A549 (cell line): ENCODE measurements around the gene FBXW9. TPM values are rescaled to one million over a fixed set of nuclear protein-coding genes. Genes with fewer than 3 reads are reported as not detected.

Source experiments
- ATAC-seq, 2 experiments: fragments of 200-7000 bp in 1 of 2; fragments of >200 bp in 1 of 2; cut with Nextera tagmentation in 1 of 2; cut with Tn5 transposase in 1 of 2; 3 replicates each; pipeline versions ENCODE4 v1.8.0 to v1.9.1; 2018 to 2020; ENCODE audit warnings: mild to moderate bottlenecking in 1 of 2, moderate library complexity in 1 of 2
- CTCF ChIA-PET: fragments of 300-600 bp; sonication (Branson Sonifier 250); formaldehyde crosslinking; extraction: SDS; loops from one replicate; lab custom pipeline; 2021; ENCODE audit warnings: antibody characterized with exemption, inconsistent platforms; lab: Yijun Ruan, JAX
- POLR2A ChIA-PET: fragments of 350-600 bp; formaldehyde crosslinking; extraction: SDS; loops from one replicate; lab custom pipeline; 2021; ENCODE audit warnings: antibody characterized with exemption, inconsistent platforms; lab: Yijun Ruan, JAX
- DNase-seq, 2 experiments: peaks; one replicate each; pipeline versions ENCODE4 v3.0.0 to v3.0.0-alpha.2; 2011 to 2016; ENCODE audit warnings: low read depth in 1 of 2, low spot score in 1 of 2
- FAIRE-seq: peaks from 2 replicates; lab custom pipeline; 2011; peaks lifted over from hg19 to GRCh38; lab: Jason Lieb, UNC
- H3K27ac ChIP-seq, 2 experiments: fragments of >200 bp; sonication (Bioruptor Twin); formaldehyde crosslinking; 3 replicates each; pipeline ENCODE4 v1.5.1; 2016 to 2017
- H3K4me1 ChIP-seq: fragments of >200 bp; sonication (Bioruptor Twin); formaldehyde crosslinking; 3 replicates; pipeline ENCODE4 v1.6.1; 2016
- H3K4me2 ChIP-seq: fragments of >200 bp; sonication (Bioruptor Twin); formaldehyde crosslinking; 3 replicates; pipeline ENCODE4 v1.6.1; 2016
- H3K4me3 ChIP-seq: fragments of >200 bp; sonication (Bioruptor Twin); formaldehyde crosslinking; 3 replicates; pipeline ENCODE4 v1.5.1; 2016
- H3K9me3 ChIP-seq: fragments of >200 bp; sonication (Bioruptor Twin); formaldehyde crosslinking; 3 replicates; pipeline ENCODE4 v1.6.1; 2016
- CBX2 ChIP-seq: fragments of 200-600 bp; sonication (generic); IDR thresholded peaks from 2 replicates; pipeline ENCODE4 v1.6.1; 2016; ENCODE audit warnings: low read depth, mild to moderate bottlenecking, borderline replicate concordance
- CHD2 ChIP-seq: fragments of 150-350 bp; IDR thresholded peaks from 2 replicates; pipeline ENCODE4 v1.6.1; 2014; ENCODE audit warnings: low read length; ENCODE audit not compliant: partially characterized antibody
- CTCF ChIP-seq: fragments of >200 bp; sonication (Bioruptor Twin); formaldehyde crosslinking; IDR thresholded peaks from 3 replicates; pipeline ENCODE4 v1.5.1; 2016
- EHF ChIP-seq: fragments of 250-450 bp; sonication (Bioruptor Pico); IDR thresholded peaks from 2 replicates; pipeline ENCODE4 v1.5.0; 2020; ENCODE audit warnings: mild to moderate bottlenecking
- ELK1 ChIP-seq: fragments of 150-350 bp; IDR thresholded peaks from 2 replicates; pipeline ENCODE4 v1.6.1; 2014; ENCODE audit warnings: low read depth, mild to moderate bottlenecking, low read length
- FOXS1 ChIP-seq: fragments of 250-450 bp; sonication (Bioruptor Pico); IDR thresholded peaks from 2 replicates; pipeline ENCODE4 v1.5.0; 2020; ENCODE audit warnings: mild to moderate bottlenecking, moderate library complexity
- HES2 ChIP-seq: fragments of >200 bp; sonication (Bioruptor Twin); formaldehyde crosslinking; IDR thresholded peaks from 2 replicates; pipeline ENCODE4 v1.6.1; 2016
- HOXA7 ChIP-seq: fragments of 250-450 bp; sonication (Bioruptor Pico); IDR thresholded peaks from 2 replicates; pipeline ENCODE4 v1.5.0; 2020; ENCODE audit warnings: mild to moderate bottlenecking, moderate library complexity
- JUN ChIP-seq, 2 experiments: fragments of >200 bp; sonication (Bioruptor Twin); formaldehyde crosslinking; IDR thresholded peaks; 2 replicates in 1 of 2; 3 replicates in 1 of 2; pipeline ENCODE4 v1.6.1; 2016 to 2017
- JUNB ChIP-seq: fragments of >200 bp; sonication (Bioruptor Twin); formaldehyde crosslinking; IDR thresholded peaks from 2 replicates; pipeline ENCODE4 v1.6.1; 2016
- KDM1A ChIP-seq: fragments of 200-600 bp; sonication (generic); IDR thresholded peaks from 2 replicates; pipeline ENCODE4 v1.6.1; 2016; ENCODE audit warnings: low read depth, mild to moderate bottlenecking
- MAX ChIP-seq: IDR thresholded peaks from 2 replicates; pipeline ENCODE4 v1.6.1; 2012
- NPAS2 ChIP-seq: fragments of 250-450 bp; sonication (Bioruptor Pico); IDR thresholded peaks from 2 replicates; pipeline ENCODE4 v1.8.0; 2022; ENCODE audit warnings: mild to moderate bottlenecking, moderate library complexity, borderline replicate concordance
- POLR2A ChIP-seq: IDR thresholded peaks from 2 replicates; pipeline ENCODE4 v1.6.1; 2012; ENCODE audit warnings: mild to moderate bottlenecking, low read length
- POLR2AphosphoS2 ChIP-seq: conservative IDR thresholded peaks from 2 replicates; pipeline ENCODE4 v1.6.1; 2012; ENCODE audit warnings: low read length, improper control_type of control experiment, inconsistent platforms
- RAD21 ChIP-seq, 2 experiments: fragments of >200 bp in 1 of 2; sonication (Bioruptor Twin) in 1 of 2; formaldehyde crosslinking in 1 of 2; IDR thresholded peaks in 1 of 2; conservative IDR thresholded peaks in 1 of 2; 2 replicates in 1 of 2; 3 replicates in 1 of 2; pipeline ENCODE4 v1.6.1; 2012 to 2018; ENCODE audit warnings: inconsistent platforms in 1 of 2
- RARB ChIP-seq: fragments of 250-450 bp; sonication (Bioruptor Pico); IDR thresholded peaks from 2 replicates; pipeline ENCODE4 v1.8.0; 2021; ENCODE audit warnings: mild to moderate bottlenecking, moderate library complexity
- RFX5 ChIP-seq: fragments of 450-650 bp; IDR thresholded peaks from 2 replicates; pipeline ENCODE4 v1.7.1; 2014; ENCODE audit warnings: antibody characterized with exemption, mild to moderate bottlenecking, moderate library complexity
- SMC3 ChIP-seq: fragments of >200 bp; sonication (Bioruptor Twin); formaldehyde crosslinking; IDR thresholded peaks from 3 replicates; pipeline ENCODE4 v1.6.1; 2018; ENCODE audit warnings: inconsistent platforms
- TFCP2L1 ChIP-seq: fragments of 250-450 bp; sonication (Bioruptor Pico); IDR thresholded peaks from 2 replicates; pipeline ENCODE4 v1.5.0; 2021; ENCODE audit warnings: mild to moderate bottlenecking
- ZFP36 ChIP-seq: fragments of 450-650 bp; IDR thresholded peaks from 2 replicates; pipeline ENCODE4 v1.6.1; 2014; ENCODE audit warnings: borderline replicate concordance; ENCODE audit not compliant: partially characterized antibody
- WGBS: methylation state at CpG from one replicate; pipeline ENCODE4 v1.1.6; 2017; ENCODE audit errors: missing lambda C conversion rate; 5-methylcytosine and 5-hydroxymethylcytosine counted together
- polyA plus RNA-seq, 4 experiments: library from polyadenylated mRNA; depleted of rRNA in 3 of 4; stranded (reverse); fragments of >200 nt; fragmentation: RNase III in 1 of 4; extraction: RNeasy Plus Mini Kit Qiagen cat#74134 plus additional on column Dnase treatment in 1 of 4; gene quantifications; 2 replicates in 3 of 4; 3 replicates in 1 of 4; pipeline ENCODE4 v1.2.3, GENCODE V29; 2011 to 2017
- TF ChIP-seq, protein P1 (sequence below): IDR thresholded peaks from 2 replicates; pipeline ENCODE4 v1.6.1; 2012
- TF ChIP-seq, protein P2 (sequence below): fragments of 250-450 bp; sonication (Bioruptor Pico); IDR thresholded peaks from 2 replicates; pipeline ENCODE4 v1.5.0; 2021; ENCODE audit warnings: mild to moderate bottlenecking, moderate library complexity, borderline replicate concordance
- TF ChIP-seq, protein P3 (sequence below): IDR thresholded peaks from 2 replicates; pipeline ENCODE4 v1.6.1; 2012; ENCODE audit warnings: low read depth, borderline replicate concordance

Gene FBXW9
- polyA plus RNA-seq, 2 of the 4 experiments (the other 2 are of a cell fraction): 5.7 to 8.0 TPM

GRCh38 chr19:12656899-12657571, 39.4 kb downstream of the FBXW9 start (continued):
- TF ChIP-seq FOXS1 (no peak), JUN (IDR thresholded peaks at IDR 0.05) (no peak), NPAS2 (CRISPR knock-in tag) (no peak), ELK1 (no peak), MAX (no peak), CHD2 (no peak), HOXA7 (CRISPR knock-in tag) (no peak)
- TF ChIP-seq, protein P1, sequence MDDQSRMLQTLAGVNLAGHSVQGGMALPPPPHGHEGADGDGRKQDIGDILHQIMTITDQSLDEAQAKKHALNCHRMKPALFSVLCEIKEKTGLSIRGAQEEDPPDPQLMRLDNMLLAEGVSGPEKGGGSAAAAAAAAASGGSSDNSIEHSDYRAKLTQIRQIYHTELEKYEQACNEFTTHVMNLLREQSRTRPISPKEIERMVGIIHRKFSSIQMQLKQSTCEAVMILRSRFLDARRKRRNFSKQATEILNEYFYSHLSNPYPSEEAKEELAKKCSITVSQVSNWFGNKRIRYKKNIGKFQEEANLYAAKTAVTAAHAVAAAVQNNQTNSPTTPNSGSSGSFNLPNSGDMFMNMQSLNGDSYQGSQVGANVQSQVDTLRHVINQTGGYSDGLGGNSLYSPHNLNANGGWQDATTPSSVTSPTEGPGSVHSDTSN: no peak

DNA sequence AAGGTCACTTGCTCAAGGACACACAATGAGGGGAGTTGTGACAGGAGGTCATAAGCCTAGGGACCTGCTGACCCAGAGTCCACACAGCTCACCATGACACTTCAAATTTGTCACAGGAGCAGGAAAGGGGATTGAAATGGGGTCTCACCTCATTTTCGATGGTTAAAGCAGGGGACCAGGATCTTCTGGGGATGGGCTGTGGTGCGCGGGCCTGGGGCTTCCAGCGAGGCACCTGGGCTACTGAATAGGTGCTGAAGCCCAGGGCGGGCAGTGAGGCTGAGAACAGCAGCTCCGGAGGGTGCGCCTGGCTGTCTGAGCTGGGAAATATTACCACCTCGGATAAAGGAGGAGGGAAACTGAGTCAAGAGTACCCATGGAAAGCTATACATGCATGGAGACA, 40.9 kb downstream of the FBXW9 start:
- CTCF ChIA-PET: no interaction called here
- 86% methylated on average over 8 of the region's 8 CpGs for WGBS
- H3K27ac ChIP-seq: no peak overlapping the region
- H3K4me3 ChIP-seq: no peak overlapping the region
- DNase-seq: no peak
- H3K9me3 ChIP-seq: no peaks in the 10 kb centered on the region
- POLR2A ChIA-PET: no interaction called here
- TF ChIP-seq CTCF (no peak), RFX5 (no peak), KDM1A (no peak), EHF (no peak)
- no peak for FAIRE-seq
- H3K4me1 ChIP-seq: no peaks in the 10 kb centered on the region
- no peak for ATAC-seq
- no peak overlapping the region for H3K4me2 ChIP-seq

- DNase-seq: no peak
- WGBS: 85% methylated on average over 6 of the region's 6 CpGs
- no peak overlapping the region for H3K27ac ChIP-seq
- no peak overlapping the region for H3K4me2 ChIP-seq
- no peak overlapping the region for H3K4me3 ChIP-seq
- no peak for ATAC-seq
- no peaks in the 10 kb centered on the region for H3K4me1 ChIP-seq
- no peak for FAIRE-seq
- POLR2A ChIA-PET: no interaction called here
- peaks cover 2% of the 10 kb centered on the region; the same call in 1 of the 3 replicates for H3K9me3 ChIP-seq
- TF ChIP-seq RAD21 (conservative IDR thresholded peaks at IDR 0.05 in 1 of 2, IDR thresholded peaks at IDR 0.05 in 1 of 2) (no peak), JUN (IDR thresholded peaks at IDR 0.05) (no peak), HES2 (no peak), ZFP36 (no peak), RFX5 (no peak), RARB (CRISPR knock-in tag) (no peak), JUNB (no peak), CBX2 (no peak), POLR2AphosphoS2 (no peak), TFCP2L1 (CRISPR knock-in tag) (no peak), POLR2A (no peak), SMC3 (no peak), HOXA7 (CRISPR knock-in tag) (no peak), EHF (no peak)
- TF ChIP-seq, protein P2, sequence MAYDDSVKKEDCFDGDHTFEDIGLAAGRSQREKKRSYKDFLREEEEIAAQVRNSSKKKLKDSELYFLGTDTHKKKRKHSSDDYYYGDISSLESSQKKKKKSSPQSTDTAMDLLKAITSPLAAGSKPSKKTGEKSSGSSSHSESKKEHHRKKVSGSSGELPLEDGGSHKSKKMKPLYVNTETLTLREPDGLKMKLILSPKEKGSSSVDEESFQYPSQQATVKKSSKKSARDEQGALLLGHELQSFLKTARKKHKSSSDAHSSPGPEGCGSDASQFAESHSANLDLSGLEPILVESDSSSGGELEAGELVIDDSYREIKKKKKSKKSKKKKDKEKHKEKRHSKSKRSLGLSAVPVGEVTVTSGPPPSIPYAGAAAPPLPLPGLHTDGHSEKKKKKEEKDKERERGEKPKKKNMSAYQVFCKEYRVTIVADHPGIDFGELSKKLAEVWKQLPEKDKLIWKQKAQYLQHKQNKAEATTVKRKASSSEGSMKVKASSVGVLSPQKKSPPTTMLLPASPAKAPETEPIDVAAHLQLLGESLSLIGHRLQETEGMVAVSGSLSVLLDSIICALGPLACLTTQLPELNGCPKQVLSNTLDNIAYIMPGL (CRISPR knock-in tag): no peak
- TF ChIP-seq, protein P3, sequence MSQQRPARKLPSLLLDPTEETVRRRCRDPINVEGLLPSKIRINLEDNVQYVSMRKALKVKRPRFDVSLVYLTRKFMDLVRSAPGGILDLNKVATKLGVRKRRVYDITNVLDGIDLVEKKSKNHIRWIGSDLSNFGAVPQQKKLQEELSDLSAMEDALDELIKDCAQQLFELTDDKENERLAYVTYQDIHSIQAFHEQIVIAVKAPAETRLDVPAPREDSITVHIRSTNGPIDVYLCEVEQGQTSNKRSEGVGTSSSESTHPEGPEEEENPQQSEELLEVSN: no peak
- CTCF ChIA-PET: no interaction called here
Measured at GRCh38 chr19:12652219-12652618, 44.2 kb downstream of the FBXW9 start.
